ENCODE measurements around the gene YEATS4. TPM values are rescaled to one million over a fixed set of nuclear protein-coding genes. Genes with fewer than 3 reads are reported as not detected.

YEATS4 gene
- total RNA-seq, 1 experiment from 2014 or later: 37.1 TPM

DNA sequence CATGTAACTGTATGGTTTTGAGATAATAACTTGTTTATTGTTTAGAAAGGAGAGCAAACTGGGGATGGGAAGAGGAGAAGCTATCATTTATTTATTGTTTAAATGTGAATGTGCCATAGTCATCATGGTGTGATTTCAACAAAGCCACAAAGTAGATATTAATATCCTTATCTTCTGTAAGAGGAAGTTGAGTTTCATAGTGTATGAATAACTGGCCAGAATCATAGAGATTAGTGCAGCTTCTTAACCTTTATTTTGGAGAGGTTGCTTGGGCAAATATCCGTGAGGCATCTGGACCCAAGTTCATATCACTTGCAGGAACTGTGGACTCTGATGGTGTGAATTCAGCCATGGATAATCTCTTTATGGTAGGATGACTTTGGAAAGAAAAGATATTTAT, 38.2 kb upstream of the YEATS4 start:
- ATAC-seq: no peak
- CTCF ChIA-PET: no interaction called here
- H3K36me3 Mint-ChIP-seq: peaks cover 18% of the 10 kb centered on the region
- H3K9me3 Mint-ChIP-seq: peaks cover 34% of the 10 kb centered on the region
- no peak for TF ChIP-seq ZNF138 (CRISPR knock-in tag; conservative IDR thresholded peaks at IDR 0.05)
- TF ChIP-seq RORB (CRISPR knock-in tag; IDR thresholded peaks at IDR 0.05): no peak
- no peak for TF ChIP-seq SP1 (CRISPR knock-in tag; conservative IDR thresholded peaks at IDR 0.05)
- TF ChIP-seq NFYB (CRISPR knock-in tag; conservative IDR thresholded peaks at IDR 0.05; ENCODE audit: low read depth): no peak
- TF ChIP-seq, protein P1, sequence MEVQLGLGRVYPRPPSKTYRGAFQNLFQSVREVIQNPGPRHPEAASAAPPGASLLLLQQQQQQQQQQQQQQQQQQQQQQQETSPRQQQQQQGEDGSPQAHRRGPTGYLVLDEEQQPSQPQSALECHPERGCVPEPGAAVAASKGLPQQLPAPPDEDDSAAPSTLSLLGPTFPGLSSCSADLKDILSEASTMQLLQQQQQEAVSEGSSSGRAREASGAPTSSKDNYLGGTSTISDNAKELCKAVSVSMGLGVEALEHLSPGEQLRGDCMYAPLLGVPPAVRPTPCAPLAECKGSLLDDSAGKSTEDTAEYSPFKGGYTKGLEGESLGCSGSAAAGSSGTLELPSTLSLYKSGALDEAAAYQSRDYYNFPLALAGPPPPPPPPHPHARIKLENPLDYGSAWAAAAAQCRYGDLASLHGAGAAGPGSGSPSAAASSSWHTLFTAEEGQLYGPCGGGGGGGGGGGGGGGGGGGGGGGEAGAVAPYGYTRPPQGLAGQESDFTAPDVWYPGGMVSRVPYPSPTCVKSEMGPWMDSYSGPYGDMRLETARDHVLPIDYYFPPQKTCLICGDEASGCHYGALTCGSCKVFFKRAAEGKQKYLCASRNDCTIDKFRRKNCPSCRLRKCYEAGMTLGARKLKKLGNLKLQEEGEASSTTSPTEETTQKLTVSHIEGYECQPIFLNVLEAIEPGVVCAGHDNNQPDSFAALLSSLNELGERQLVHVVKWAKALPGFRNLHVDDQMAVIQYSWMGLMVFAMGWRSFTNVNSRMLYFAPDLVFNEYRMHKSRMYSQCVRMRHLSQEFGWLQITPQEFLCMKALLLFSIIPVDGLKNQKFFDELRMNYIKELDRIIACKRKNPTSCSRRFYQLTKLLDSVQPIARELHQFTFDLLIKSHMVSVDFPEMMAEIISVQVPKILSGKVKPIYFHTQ (CRISPR knock-in tag; IDR thresholded peaks at IDR 0.05): no peak
- TF ChIP-seq ETV6 (CRISPR knock-in tag; IDR thresholded peaks at IDR 0.05): no peak
- no peak for TF ChIP-seq ZNF416 (CRISPR knock-in tag; IDR thresholded peaks at IDR 0.05)
- TF ChIP-seq CBFB (CRISPR knock-in tag; IDR thresholded peaks at IDR 0.05; ENCODE audit: low read depth): no peak
- TF ChIP-seq SMAD3 (CRISPR knock-in tag; IDR thresholded peaks at IDR 0.05; ENCODE audit: borderline replicate concordance): no peak
- no peak for TF ChIP-seq MYBL2 (CRISPR knock-in tag; IDR thresholded peaks at IDR 0.05)
- no peak for TF ChIP-seq IRF1 (CRISPR knock-in tag; IDR thresholded peaks at IDR 0.05)
- H3K27me3 Mint-ChIP-seq (ENCODE audit: low read depth): peaks cover 2% of the 10 kb centered on the region; the same call in 1 of the 2 replicates
- H3K27ac Mint-ChIP-seq: no peak overlapping the region
- H3K4me3 Mint-ChIP-seq: no peak overlapping the region
- no peak for DNase-seq (ENCODE audit: low spot score)
- POLR2A ChIA-PET: no interaction called here
- H3K4me1 Mint-ChIP-seq: peaks cover 21% of the 10 kb centered on the region

GRCh38 chr12:69324797-69325466, 34.6 kb upstream of the YEATS4 start:
- Mint-ChIP-seq H3K27ac (no peak overlapping the region), H3K36me3 (peaks cover 3% of the 10 kb centered on the region; the same call in 1 of the 2 replicates), H3K27me3 (ENCODE audit: low read depth) (peaks cover 2% of the 10 kb centered on the region; the same call in 1 of the 2 replicates), H3K4me1 (peaks cover 44% of the 10 kb centered on the region), H3K4me3 (no peak overlapping the region), H3K9me3 (peaks cover 15% of the 10 kb centered on the region)
- no peak for ATAC-seq
- POLR2A ChIA-PET: no interaction called here
- CTCF ChIA-PET: no interaction called here
- DNase-seq (ENCODE audit: low spot score): no peak
- TF ChIP-seq, protein P2, sequence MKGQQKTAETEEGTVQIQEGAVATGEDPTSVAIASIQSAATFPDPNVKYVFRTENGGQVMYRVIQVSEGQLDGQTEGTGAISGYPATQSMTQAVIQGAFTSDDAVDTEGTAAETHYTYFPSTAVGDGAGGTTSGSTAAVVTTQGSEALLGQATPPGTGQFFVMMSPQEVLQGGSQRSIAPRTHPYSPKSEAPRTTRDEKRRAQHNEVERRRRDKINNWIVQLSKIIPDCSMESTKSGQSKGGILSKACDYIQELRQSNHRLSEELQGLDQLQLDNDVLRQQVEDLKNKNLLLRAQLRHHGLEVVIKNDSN (CRISPR knock-in tag; IDR thresholded peaks at IDR 0.05): no peak
- TF ChIP-seq CTCF (IDR thresholded peaks at IDR 0.05) (no peak), EMX1 (CRISPR knock-in tag; IDR thresholded peaks at IDR 0.05) (no peak), TEAD4 (CRISPR knock-in tag; IDR thresholded peaks at IDR 0.05) (no peak), USF2 (CRISPR knock-in tag; IDR thresholded peaks at IDR 0.05) (no peak), JUN (CRISPR knock-in tag; IDR thresholded peaks at IDR 0.05) (no peak), IRF1 (CRISPR knock-in tag; IDR thresholded peaks at IDR 0.05) (no peak), CBFB (CRISPR knock-in tag; IDR thresholded peaks at IDR 0.05; ENCODE audit: low read depth) (no peak), ZNF138 (CRISPR knock-in tag; conservative IDR thresholded peaks at IDR 0.05) (no peak), ELF4 (CRISPR knock-in tag; IDR thresholded peaks at IDR 0.05; ENCODE audit: low read depth) (no peak), SMAD3 (CRISPR knock-in tag; IDR thresholded peaks at IDR 0.05; ENCODE audit: borderline replicate concordance) (no peak)
- TF ChIP-seq, protein P3, sequence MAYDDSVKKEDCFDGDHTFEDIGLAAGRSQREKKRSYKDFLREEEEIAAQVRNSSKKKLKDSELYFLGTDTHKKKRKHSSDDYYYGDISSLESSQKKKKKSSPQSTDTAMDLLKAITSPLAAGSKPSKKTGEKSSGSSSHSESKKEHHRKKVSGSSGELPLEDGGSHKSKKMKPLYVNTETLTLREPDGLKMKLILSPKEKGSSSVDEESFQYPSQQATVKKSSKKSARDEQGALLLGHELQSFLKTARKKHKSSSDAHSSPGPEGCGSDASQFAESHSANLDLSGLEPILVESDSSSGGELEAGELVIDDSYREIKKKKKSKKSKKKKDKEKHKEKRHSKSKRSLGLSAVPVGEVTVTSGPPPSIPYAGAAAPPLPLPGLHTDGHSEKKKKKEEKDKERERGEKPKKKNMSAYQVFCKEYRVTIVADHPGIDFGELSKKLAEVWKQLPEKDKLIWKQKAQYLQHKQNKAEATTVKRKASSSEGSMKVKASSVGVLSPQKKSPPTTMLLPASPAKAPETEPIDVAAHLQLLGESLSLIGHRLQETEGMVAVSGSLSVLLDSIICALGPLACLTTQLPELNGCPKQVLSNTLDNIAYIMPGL (CRISPR knock-in tag; IDR thresholded peaks at IDR 0.05): no peak
- TF ChIP-seq, protein P4, sequence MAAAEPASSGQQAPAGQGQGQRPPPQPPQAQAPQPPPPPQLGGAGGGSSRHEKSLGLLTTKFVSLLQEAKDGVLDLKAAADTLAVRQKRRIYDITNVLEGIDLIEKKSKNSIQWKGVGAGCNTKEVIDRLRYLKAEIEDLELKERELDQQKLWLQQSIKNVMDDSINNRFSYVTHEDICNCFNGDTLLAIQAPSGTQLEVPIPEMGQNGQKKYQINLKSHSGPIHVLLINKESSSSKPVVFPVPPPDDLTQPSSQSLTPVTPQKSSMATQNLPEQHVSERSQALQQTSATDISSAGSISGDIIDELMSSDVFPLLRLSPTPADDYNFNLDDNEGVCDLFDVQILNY (CRISPR knock-in tag; IDR thresholded peaks at IDR 0.05): no peak
- TF ChIP-seq, protein P5, sequence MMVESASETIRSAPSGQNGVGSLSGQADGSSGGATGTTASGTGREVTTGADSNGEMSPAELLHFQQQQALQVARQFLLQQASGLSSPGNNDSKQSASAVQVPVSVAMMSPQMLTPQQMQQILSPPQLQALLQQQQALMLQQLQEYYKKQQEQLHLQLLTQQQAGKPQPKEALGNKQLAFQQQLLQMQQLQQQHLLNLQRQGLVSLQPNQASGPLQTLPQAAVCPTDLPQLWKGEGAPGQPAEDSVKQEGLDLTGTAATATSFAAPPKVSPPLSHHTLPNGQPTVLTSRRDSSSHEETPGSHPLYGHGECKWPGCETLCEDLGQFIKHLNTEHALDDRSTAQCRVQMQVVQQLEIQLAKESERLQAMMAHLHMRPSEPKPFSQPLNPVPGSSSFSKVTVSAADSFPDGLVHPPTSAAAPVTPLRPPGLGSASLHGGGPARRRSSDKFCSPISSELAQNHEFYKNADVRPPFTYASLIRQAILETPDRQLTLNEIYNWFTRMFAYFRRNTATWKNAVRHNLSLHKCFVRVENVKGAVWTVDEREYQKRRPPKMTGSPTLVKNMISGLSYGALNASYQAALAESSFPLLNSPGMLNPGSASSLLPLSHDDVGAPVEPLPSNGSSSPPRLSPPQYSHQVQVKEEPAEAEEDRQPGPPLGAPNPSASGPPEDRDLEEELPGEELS (CRISPR knock-in tag; IDR thresholded peaks at IDR 0.05): no peak
